B cell (primary cell): ENCODE measurements around the gene ARAF. TPM values are rescaled to one million over a fixed set of nuclear protein-coding genes. Genes with fewer than 3 reads are reported as not detected.
A peak's percentile ranks its signal among the peaks of the same experiment; 100 is the strongest.
"Not testable (repeated sequence)": the region's sequence is repeated elsewhere in the genome, so short reads cannot be mapped to it uniquely, and the experiment has no call there.

Experiments
- ATAC-seq: fragments of 200-7000 bp; cut with Tn5 transposase; one replicate; pipeline ENCODE4 v1.10.0; 2021; ENCODE audit warnings: low read depth, mild to moderate bottlenecking, moderate number of reproducible peaks, moderate library complexity
- CTCF ChIA-PET: fragments of 350-600 bp; sonication (Branson Sonifier 250); formaldehyde crosslinking; loops from one replicate; lab custom pipeline; 2021; ENCODE audit warnings: antibody characterized with exemption, inconsistent platforms; lab: Charles Lee
- POLR2A ChIA-PET: fragments of 350-600 bp; sonication (Branson Sonifier 250); formaldehyde crosslinking; loops from one replicate; lab custom pipeline; 2021; ENCODE audit warnings: antibody characterized with exemption; lab: Charles Lee
- DNase-seq: peaks from one replicate; pipeline ENCODE4 v3.0.0; 2013
- H2AFZ ChIP-seq: 2 replicates; pipeline ENCODE4 v1.6.1; 2012; ENCODE audit warnings: mild to moderate bottlenecking, low read depth, low read length; ENCODE audit not compliant: insufficient read depth, poor library complexity, severe bottlenecking
- H3K27ac ChIP-seq, 2 donors: 1 replicate in 1 of 2; 2 replicates in 1 of 2; pipeline ENCODE4 v1.5.1; 2012 to 2013; ENCODE audit warnings: low read length in 2 of 2, mild to moderate bottlenecking in 2 of 2, moderate library complexity in 1 of 2
- H3K27me3 ChIP-seq, 4 experiments: fragments of 200-600 bp in 1 of 4; sonication (generic) in 1 of 4; replicated peaks in 1 of 4; 1 replicate in 2 of 4; 2 replicates in 2 of 4; pipeline versions ENCODE4 v1.6.1 to v1.7.0; 2013 to 2016; ENCODE audit warnings: low read length in 3 of 4, mild to moderate bottlenecking in 2 of 4, mixed read lengths in 1 of 4, moderate library complexity in 1 of 4; ENCODE audit not compliant: insufficient read depth in 4 of 4, control insufficient read depth in 3 of 4; ENCODE audit errors: control extremely low read depth in 1 of 4
- H3K36me3 ChIP-seq, 2 experiments: replicated peaks in 1 of 2; 1 replicate in 1 of 2; 2 replicates in 1 of 2; pipeline versions ENCODE4 v1.6.1 to v1.7.1; 2013; ENCODE audit warnings: low read length in 1 of 2; ENCODE audit not compliant: insufficient read depth in 2 of 2, control insufficient read depth in 1 of 2; ENCODE audit errors: control extremely low read depth in 1 of 2, extremely low read depth in 1 of 2
- H3K4me1 ChIP-seq, 2 donors: fragments of 200-600 bp in 1 of 2; sonication (generic) in 1 of 2; 1 replicate in 1 of 2; 2 replicates in 1 of 2; pipeline versions ENCODE4 v1.5.1 to v1.6.1; 2013 to 2017; ENCODE audit warnings: low read length in 2 of 2; ENCODE audit not compliant: control insufficient read depth in 2 of 2, insufficient read depth in 2 of 2
- H3K4me2 ChIP-seq: replicated peaks from 2 replicates; pipeline ENCODE3; 2012; ENCODE audit warnings: mild to moderate bottlenecking, low read depth, low read length; ENCODE audit not compliant: poor library complexity, severe bottlenecking
- H3K4me3 ChIP-seq, 5 experiments: fragments of 200-600 bp in 1 of 5; sonication (generic) in 1 of 5; 1 replicate in 3 of 5; 2 replicates in 2 of 5; pipeline versions ENCODE4 v1.5.1 to v1.7.0; 2011 to 2016; ENCODE audit warnings: low read length in 4 of 5, mild to moderate bottlenecking in 4 of 5, low read depth in 2 of 5, control low read depth in 1 of 5, moderate library complexity in 1 of 5; ENCODE audit not compliant: insufficient read depth in 1 of 5; ENCODE audit errors: control extremely low read depth in 1 of 5, extremely low read depth in 1 of 5
- H3K79me2 ChIP-seq: fragments of 200-600 bp; sonication (generic); one replicate; pipeline ENCODE4 v1.6.0; 2016; ENCODE audit warnings: low read length; ENCODE audit not compliant: control insufficient read depth, insufficient read depth
- H3K9ac ChIP-seq: fragments of 200-600 bp; sonication (generic); 2 replicates; pipeline ENCODE4 v1.6.1; 2017; ENCODE audit warnings: mild to moderate bottlenecking, low read length, moderate library complexity
- H3K9me3 ChIP-seq, 3 donors: one replicate each; pipeline versions ENCODE4 v1.6.1 to v1.7.1; 2013; ENCODE audit warnings: low read length in 2 of 3; ENCODE audit not compliant: control insufficient read depth in 2 of 3, insufficient read depth in 1 of 3; ENCODE audit errors: control extremely low read depth in 1 of 3
- H4K20me1 ChIP-seq: 2 replicates; pipeline ENCODE4 v1.6.0; 2012; ENCODE audit warnings: mild to moderate bottlenecking, low read length; ENCODE audit not compliant: insufficient read depth, control insufficient read depth, poor library complexity, severe bottlenecking
- H3K27ac Mint-ChIP-seq: one replicate; pipeline ENCODE4 v1.8.0; 2021; ENCODE audit warnings: mixed read lengths
- H3K27me3 Mint-ChIP-seq: one replicate; pipeline ENCODE4 v1.8.0; 2021; ENCODE audit warnings: mixed read lengths
- H3K4me1 Mint-ChIP-seq: one replicate; pipeline ENCODE4 v1.8.0; 2021; ENCODE audit warnings: mixed read lengths
- H3K4me3 Mint-ChIP-seq: one replicate; pipeline ENCODE4 v1.8.0; 2021; ENCODE audit warnings: mixed read lengths
- H3K9me3 Mint-ChIP-seq: one replicate; pipeline ENCODE4 v1.8.0; 2022; ENCODE audit warnings: mixed read lengths; ENCODE audit not compliant: insufficient read depth
- EZH2 ChIP-seq: IDR thresholded peaks from 2 replicates; pipeline ENCODE4 v1.6.1; 2012; ENCODE audit warnings: borderline replicate concordance, low read depth, mild to moderate bottlenecking, moderate library complexity, low read length; ENCODE audit not compliant: insufficient read depth, poor library complexity, severe bottlenecking
- WGBS: methylation state at CpG from one replicate; pipeline ENCODE4 v1.1.5; 2013; ENCODE audit warnings: missing lambda C conversion rate; ENCODE audit not compliant: insufficient coverage; 5-methylcytosine and 5-hydroxymethylcytosine counted together
- intact Hi-C: fragments of 100-400 bp; cut with micrococcal nuclease; formaldehyde crosslinking; loops from one replicate; pipeline ENCODE4 v1.10.0; 2022
- polyA minus RNA-seq: library from RNA; depleted of rRNA, polyadenylated mRNA; stranded (reverse); fragments of >200 nt; gene quantifications from 2 replicates; pipeline ENCODE4 v1.2.3, GENCODE V29; 2012
- polyA plus RNA-seq: library from polyadenylated mRNA; depleted of rRNA; stranded (reverse); fragments of >200 nt; gene quantifications from 2 replicates; pipeline ENCODE4 v1.2.3, GENCODE V29; 2012
- total RNA-seq, 2 donors: library from RNA; stranded (reverse); fragments of 120-200 nt in 1 of 2; gene quantifications; 1 replicate in 1 of 2; 2 replicates in 1 of 2; pipeline versions ENCODE4 v1.2.3 to v1.2.4, GENCODE V29; 2013 to 2022
- TF ChIP-seq, protein P1 (sequence below): fragments of 200-600 bp; IDR thresholded peaks from one replicate; pipeline ENCODE4 v1.8.0; 2022; ENCODE audit warnings: antibody characterized with exemption, mild to moderate bottlenecking

ARAF gene
- total RNA-seq, result 103 and 127 TPM in 2 replicates
- total RNA-seq (2013), result 37.8 TPM
- polyA plus RNA-seq, result 97.9 and 116 TPM in 2 replicates
- 32.8 and 60.2 TPM in 2 replicates for polyA minus RNA-seq

DNA sequence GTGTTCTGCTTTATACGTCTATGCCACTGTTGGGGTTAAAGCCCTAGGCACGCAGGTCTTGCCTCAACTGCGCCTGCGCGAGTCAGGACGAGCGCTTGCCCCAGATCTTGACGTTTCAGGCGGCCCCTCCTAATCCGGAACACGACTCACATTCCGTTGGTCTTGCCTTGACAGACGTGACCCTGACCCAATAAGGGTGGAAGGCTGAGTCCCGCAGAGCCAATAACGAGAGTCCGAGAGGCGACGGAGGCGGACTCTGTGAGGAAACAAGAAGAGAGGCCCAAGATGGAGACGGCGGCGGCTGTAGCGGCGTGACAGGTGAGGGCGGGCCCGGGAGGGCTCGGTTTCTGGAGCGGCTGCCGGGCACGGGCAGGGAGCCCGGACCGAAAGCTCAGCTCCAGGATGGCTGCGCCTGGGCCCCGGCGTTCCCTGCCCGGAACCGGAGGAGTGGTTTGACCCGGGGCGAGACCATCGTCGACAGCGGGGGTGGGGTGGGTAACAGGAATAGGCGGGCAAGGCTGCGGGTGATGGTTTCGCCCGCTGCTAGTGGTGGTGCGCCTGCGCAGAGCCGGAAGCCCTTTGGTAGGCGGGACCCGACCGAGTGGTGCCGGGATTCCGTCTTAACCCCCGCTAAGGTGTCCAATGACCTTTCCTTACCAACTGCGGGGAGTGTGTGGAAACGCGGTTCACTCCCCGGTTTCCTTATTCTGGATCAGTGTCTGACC lies at the start of gene ARAF:
Gene ARAF (plus strand): TSS at position 272 of the 725 bp plus-strand sequence. CDS start 1,763 bp downstream, outside the sequence.
- Histone ChIP-seq H3K9me3 (no peaks in the 10 kb centered on the region), H4K20me1 (peaks cover 34% of the 10 kb centered on the region), H3K4me1 (peaks cover 6 to 30% of the 10 kb centered on the region in 2 donors), H3K4me2 (peak within 1 kb of the TSS; percentile 71), H3K9ac (peak within 1 kb of the TSS; percentile 78), H3K36me3 (peaks cover 0 to 24% of the 10 kb centered on the region in 2 experiments), H2AFZ (peak within 1 kb of the TSS; percentile 60), H3K27me3 (no peaks in the 10 kb centered on the region), H3K4me3 (peak within 1 kb of the TSS; percentile 55 to 81 (median 75)), H3K79me2 (peaks cover 22% of the 10 kb centered on the region), H3K27ac (peak within 1 kb of the TSS; percentile 89 to 91)
- peak; percentile 85 for ATAC-seq
- under 1% methylated on average over 50 of the region's 59 CpGs for WGBS
- intact Hi-C loops, result loop anchor here (1.0 to 2.0 kb wide), 7 partner anchors 59 to 328 kb away; partner anchors contain the start of genes ELK1, USP11, UXT and ZNF41
- TF ChIP-seq EZH2, result no peak
- TF ChIP-seq, protein P1, sequence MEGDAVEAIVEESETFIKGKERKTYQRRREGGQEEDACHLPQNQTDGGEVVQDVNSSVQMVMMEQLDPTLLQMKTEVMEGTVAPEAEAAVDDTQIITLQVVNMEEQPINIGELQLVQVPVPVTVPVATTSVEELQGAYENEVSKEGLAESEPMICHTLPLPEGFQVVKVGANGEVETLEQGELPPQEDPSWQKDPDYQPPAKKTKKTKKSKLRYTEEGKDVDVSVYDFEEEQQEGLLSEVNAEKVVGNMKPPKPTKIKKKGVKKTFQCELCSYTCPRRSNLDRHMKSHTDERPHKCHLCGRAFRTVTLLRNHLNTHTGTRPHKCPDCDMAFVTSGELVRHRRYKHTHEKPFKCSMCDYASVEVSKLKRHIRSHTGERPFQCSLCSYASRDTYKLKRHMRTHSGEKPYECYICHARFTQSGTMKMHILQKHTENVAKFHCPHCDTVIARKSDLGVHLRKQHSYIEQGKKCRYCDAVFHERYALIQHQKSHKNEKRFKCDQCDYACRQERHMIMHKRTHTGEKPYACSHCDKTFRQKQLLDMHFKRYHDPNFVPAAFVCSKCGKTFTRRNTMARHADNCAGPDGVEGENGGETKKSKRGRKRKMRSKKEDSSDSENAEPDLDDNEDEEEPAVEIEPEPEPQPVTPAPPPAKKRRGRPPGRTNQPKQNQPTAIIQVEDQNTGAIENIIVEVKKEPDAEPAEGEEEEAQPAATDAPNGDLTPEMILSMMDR, result no peak
- no peaks in the 10 kb centered on the region for H3K27me3 Mint-ChIP-seq
- POLR2A ChIA-PET, result interaction anchor here (0.6 to 1.7 kb wide), 3 partner anchors 57 to 405 kb away, joined by 3 to 11 read pairs (median 7); no protein-coding TSS in a partner anchor
- DNase-seq, result peak; percentile 97
- H3K4me1 Mint-ChIP-seq, result peaks cover 35% of the 10 kb centered on the region
- H3K27ac Mint-ChIP-seq, result peak within 1 kb of the TSS; percentile 96
- CTCF ChIA-PET, result interaction anchor here (1.1 kb wide), 1 partner anchor 68 kb away, joined by 3 read pairs; no protein-coding TSS in a partner anchor
- H3K9me3 Mint-ChIP-seq, result no peaks in the 10 kb centered on the region
- peak within 1 kb of the TSS; percentile 87 for H3K4me3 Mint-ChIP-seq

DNA sequence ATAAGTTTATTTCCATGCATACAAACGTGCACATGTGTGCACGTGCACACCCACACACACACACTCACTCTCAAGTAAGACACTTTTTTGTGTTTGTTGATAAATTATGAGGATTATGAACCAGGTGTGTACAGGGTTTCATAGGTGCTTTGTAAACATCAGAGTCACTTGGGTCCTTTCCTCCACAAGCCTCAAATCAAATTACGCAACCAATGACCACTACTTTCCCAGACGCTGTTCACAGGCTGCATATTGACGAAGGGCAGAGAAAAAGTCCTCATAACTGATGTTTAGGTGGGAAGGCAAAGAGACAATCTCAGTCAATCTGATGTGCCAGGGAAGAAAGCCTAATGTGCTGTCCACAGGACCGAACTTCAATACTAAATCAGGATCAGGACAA lies 48.6 kb upstream of the ARAF start:
- Mint-ChIP-seq H3K4me3 (peak overlapping the region; percentile 88), H3K27ac (peak overlapping the region; percentile 90), H3K4me1 (peaks cover 19% of the 10 kb centered on the region)
- POLR2A ChIA-PET, intact Hi-C loops, H3K9me3 ChIP-seq, H3K9ac ChIP-seq, H3K27me3 ChIP-seq, H4K20me1 ChIP-seq, H3K27me3 Mint-ChIP-seq, H3K4me2 ChIP-seq, H3K36me3 ChIP-seq, H3K79me2 ChIP-seq, H3K9me3 Mint-ChIP-seq, H2AFZ ChIP-seq, H3K27ac ChIP-seq, CTCF ChIA-PET: not testable (repeated sequence)
- WGBS, result 17% methylated on average over 1 of the region's 6 CpGs
- peak; percentile 30 for DNase-seq
- ATAC-seq, result peak; percentile 16
- H3K4me1 ChIP-seq, result peaks cover 4 to 13% of the 10 kb centered on the region in 2 donors
- H3K4me3 ChIP-seq, result peak overlapping the region in 2 of 5 experiments; percentile 7 to 14

DNA sequence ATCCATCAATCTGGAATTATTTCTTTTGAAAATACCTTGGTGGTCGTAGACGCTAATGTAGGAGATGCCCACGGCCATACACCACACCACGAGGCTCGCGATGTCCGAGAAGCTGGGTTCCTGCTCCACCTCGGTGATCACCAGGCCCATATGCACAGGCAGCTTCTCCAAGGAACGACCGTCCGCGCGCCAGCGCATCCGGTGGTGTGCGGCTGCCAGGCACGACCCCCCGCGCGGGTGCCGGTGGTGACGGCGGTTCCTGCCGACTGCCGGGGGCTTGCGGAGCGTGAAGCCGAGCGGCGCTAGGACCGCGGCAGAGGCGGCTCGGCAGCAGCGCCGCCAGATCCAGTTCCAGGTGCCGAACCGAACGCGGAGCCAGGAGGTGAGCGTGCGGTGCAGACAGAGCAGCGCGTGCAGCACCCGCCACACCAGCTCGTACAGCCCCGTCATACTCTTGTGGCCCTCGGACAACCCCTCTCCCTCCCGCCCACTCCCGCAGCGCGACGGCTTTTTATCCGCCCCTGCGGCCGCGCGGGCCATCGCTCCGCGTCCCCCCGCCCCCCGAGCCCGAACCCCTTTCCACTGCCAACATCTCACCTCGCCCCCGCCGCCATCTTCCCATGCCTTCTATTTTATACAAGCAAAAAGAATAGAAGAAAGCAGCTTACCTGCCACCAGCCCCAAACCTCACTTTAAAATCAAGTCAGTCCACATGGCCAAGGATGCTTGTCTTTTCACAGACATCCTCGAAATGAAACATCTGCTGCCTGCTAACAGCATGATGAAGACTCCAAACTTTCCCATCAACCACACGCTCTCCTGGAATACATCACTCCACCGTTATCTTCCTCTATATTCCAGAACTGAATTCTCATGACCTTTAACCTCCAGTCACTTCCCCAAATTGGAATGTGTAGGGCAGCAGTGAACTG lies 47.7 kb upstream of the ARAF start:
- H3K9me3 ChIP-seq, H3K27me3 Mint-ChIP-seq, H3K27me3 ChIP-seq, H3K79me2 ChIP-seq, POLR2A ChIA-PET, H3K9me3 Mint-ChIP-seq, H4K20me1 ChIP-seq, H3K36me3 ChIP-seq, intact Hi-C loops: not testable (repeated sequence)
- Histone ChIP-seq H3K4me3 (peak overlapping the region; percentile 30 to 54 (median 51)), H2AFZ (peak overlapping the region; percentile 47), H3K27ac (peak overlapping the region in 1 of 2 donors; percentile 55), H3K9ac (peak overlapping the region; percentile 46), H3K4me2 (peak overlapping the region; percentile 69), H3K4me1 (peaks cover 4 to 13% of the 10 kb centered on the region in 2 donors)
- Mint-ChIP-seq H3K27ac (peak overlapping the region; percentile 90), H3K4me3 (peak overlapping the region; percentile 88), H3K4me1 (peaks cover 18% of the 10 kb centered on the region)
- WGBS, result 1% methylated on average over 17 of the region's 70 CpGs
- ATAC-seq (peak; percentile 63), DNase-seq (peak; percentile 15)
- CTCF ChIA-PET, result interaction anchor here (1.1 to 2.6 kb wide), 2 partner anchors 10 to 129 kb away, joined by 3 to 11 read pairs; no protein-coding TSS in a partner anchor
